SH-SY5Y (cell line): ENCODE data around the gene UBAC2.

Experiments
- GATA2 ChIP-seq: IDR thresholded peaks from 2 replicates; pipeline ENCODE4 v1.6.1; 2011; ENCODE audit warnings: mild to moderate bottlenecking, low read depth, low read length
- GATA3 ChIP-seq: IDR thresholded peaks from 2 replicates; pipeline ENCODE4 v1.6.1; 2011; ENCODE audit warnings: low read depth, mild to moderate bottlenecking, low read length, moderate library complexity

DNA sequence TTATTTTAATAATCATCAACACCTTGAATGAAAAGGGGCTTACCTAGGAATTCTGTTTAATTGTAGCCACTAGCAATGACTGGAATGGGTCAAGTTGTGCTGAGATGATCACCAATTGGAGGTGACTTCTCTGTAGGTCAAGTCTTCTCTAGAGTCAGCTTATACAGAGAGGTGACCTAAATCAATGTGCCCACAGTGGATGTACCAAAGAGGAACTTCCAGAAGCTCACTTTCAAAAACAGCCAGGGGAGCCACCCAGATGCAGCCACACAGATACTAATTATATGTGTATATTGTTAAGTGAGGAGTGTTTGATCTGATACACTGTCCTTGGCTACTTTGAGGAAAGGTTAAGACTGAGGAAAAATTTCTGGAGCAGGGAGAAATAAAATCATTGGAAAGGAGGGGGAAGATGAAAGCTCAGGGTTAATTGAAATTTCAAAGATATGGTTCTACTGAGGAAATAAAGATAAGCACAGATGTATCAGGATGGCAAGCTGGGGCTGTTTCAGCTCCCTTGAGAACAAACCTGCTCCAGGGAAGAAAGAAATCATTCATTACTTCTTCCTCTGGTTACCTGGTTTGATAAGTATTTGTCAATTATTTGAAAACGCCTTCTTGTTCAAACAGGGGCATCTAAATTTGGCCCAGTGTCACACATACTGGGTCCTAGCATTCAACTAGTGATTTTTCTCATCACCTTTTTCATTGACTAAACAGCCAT is 101.4 kb downstream of the UBAC2 start:
- TF ChIP-seq GATA2 (no peak), GATA3 (no peak)
